ENCODE data around the gene ARPC5L. TPM values are rescaled to one million over a fixed set of nuclear protein-coding genes. Genes with fewer than 3 reads are reported as not detected.

Gene ARPC5L
- total and polyA plus RNA-seq, 4 donors, result 27.6 to 64.6 (median 47.7) TPM

DNA sequence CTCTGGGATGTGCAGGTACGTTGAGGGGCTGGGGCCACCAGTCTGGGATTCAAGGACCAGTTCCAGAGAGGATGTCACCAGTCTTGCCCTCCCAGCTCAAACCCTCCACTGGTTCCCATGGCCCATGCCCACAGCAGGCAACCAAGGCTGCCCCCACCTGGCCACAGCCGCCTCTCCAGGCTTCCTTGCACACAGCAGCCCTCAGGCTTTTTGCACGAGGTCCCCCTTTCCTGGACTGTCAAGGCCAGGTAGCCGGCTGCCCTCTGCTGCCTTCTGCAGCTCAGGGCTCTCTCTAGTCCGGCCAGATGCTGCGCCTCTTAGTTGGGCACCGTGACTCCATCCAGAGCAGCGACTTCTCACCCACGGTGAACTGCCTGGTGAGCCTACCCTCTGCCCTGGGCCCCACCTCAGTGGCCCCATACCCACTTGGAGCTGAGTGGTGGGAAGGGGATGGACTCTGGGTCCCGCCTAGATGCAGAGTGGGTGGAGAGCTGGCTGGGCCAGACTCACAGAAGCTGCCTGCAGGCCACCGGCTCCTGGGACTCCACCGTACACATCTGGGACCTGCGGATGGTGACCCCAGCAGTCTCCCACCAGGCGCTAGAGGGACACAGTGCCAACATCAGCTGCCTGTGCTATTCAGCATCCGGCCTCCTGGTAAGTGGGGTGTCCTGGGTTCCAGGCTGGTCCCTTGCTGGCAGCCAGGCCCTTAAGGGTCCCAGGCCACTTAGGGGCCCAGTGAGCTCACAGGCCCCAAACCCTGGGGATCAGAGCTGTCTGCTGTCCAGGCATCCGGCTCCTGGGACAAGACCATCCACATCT lies 5.8 kb upstream of the ARPC5L start:
- Histone ChIP-seq H3K36me3 (ENCODE audit: control insufficient read depth in 4 of 4, insufficient read depth in 4 of 4, low read length in 4 of 4) (peaks cover 17 to 44% (median 29%) of the 10 kb centered on the region in 4 donors), H3K9me3 (ENCODE audit: control insufficient read depth in 4 of 4, insufficient read depth in 3 of 4, low read length in 3 of 4) (no peaks in the 10 kb centered on the region), H3K4me3 (no peak overlapping the region), H3K27me3 (ENCODE audit: control insufficient read depth in 3 of 3, insufficient read depth in 3 of 3, low read length in 2 of 3) (no peaks in the 10 kb centered on the region), H3K9ac (ENCODE audit: insufficient read depth in 1 of 2, low read length in 2 of 2) (no peak overlapping the region), H3K4me1 (ENCODE audit: control insufficient read depth in 5 of 5, insufficient read depth in 5 of 5, low read length in 5 of 5) (peaks cover 8 to 22% (median 13%) of the 10 kb centered on the region in 5 donors), H3K27ac (ENCODE audit: low read depth in 1 of 2, low read length in 1 of 2) (no peak overlapping the region)
- DNase-seq (no peak), ATAC-seq (ENCODE audit: insufficient read depth, low FRiP score) (no peak)
- TF ChIP-seq, protein P1, sequence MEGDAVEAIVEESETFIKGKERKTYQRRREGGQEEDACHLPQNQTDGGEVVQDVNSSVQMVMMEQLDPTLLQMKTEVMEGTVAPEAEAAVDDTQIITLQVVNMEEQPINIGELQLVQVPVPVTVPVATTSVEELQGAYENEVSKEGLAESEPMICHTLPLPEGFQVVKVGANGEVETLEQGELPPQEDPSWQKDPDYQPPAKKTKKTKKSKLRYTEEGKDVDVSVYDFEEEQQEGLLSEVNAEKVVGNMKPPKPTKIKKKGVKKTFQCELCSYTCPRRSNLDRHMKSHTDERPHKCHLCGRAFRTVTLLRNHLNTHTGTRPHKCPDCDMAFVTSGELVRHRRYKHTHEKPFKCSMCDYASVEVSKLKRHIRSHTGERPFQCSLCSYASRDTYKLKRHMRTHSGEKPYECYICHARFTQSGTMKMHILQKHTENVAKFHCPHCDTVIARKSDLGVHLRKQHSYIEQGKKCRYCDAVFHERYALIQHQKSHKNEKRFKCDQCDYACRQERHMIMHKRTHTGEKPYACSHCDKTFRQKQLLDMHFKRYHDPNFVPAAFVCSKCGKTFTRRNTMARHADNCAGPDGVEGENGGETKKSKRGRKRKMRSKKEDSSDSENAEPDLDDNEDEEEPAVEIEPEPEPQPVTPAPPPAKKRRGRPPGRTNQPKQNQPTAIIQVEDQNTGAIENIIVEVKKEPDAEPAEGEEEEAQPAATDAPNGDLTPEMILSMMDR (IDR thresholded peaks at IDR 0.05; ENCODE audit: control extremely low read depth, extremely low read depth), result no peak
- 72 to 73% methylated on average over 16 of the region's 16 CpGs for WGBS, 2 donors

DNA sequence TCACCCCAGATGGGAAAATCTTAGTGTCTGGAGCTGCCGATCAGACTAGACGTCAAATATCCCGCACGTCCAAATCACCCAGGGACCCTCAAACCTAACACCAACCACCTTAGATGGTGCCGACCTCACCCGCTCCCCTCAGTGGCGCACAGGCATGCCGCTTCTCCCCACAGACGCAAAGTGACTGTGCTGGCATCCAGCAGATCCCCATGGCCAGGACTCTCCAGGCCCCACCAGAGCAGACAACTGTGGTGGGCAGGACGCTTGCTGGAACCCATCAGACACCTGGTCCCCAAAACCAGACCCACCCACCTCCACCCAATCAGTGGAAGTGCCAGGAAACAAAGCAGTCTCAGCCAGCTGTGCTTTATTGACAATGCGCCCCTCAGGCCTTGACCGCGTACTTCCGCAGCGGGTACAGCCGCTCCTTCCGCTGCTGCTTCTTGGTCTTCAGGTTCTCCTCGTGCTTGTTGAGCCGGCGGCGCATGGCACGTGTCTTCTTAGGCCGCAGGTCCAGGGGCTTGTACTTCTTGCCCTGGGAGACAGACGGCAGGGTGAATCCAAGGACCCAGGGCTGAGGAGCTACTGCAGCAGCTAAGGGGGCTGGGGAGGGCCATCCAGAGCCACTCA lies 4.3 kb upstream of the ARPC5L start:
- 90 to 91% methylated on average over 24 of the region's 24 CpGs for WGBS, 2 donors
- Histone ChIP-seq H3K36me3 (ENCODE audit: control insufficient read depth in 4 of 4, insufficient read depth in 4 of 4, low read length in 4 of 4) (peaks cover 17 to 44% (median 29%) of the 10 kb centered on the region in 4 donors), H3K4me3 (no peak overlapping the region), H3K27ac (ENCODE audit: low read depth in 1 of 2, low read length in 1 of 2) (no peak overlapping the region), H3K27me3 (ENCODE audit: control insufficient read depth in 3 of 3, insufficient read depth in 3 of 3, low read length in 2 of 3) (no peaks in the 10 kb centered on the region), H3K9me3 (ENCODE audit: control insufficient read depth in 4 of 4, insufficient read depth in 3 of 4, low read length in 3 of 4) (no peaks in the 10 kb centered on the region), H3K4me1 (ENCODE audit: control insufficient read depth in 5 of 5, insufficient read depth in 5 of 5, low read length in 5 of 5) (peaks cover 8 to 21% (median 13%) of the 10 kb centered on the region in 5 donors), H3K9ac (ENCODE audit: insufficient read depth in 1 of 2, low read length in 2 of 2) (no peak overlapping the region)
- DNase-seq, result no peak
- ATAC-seq (ENCODE audit: insufficient read depth, low FRiP score), result no peak
- TF ChIP-seq, protein P1 (IDR thresholded peaks at IDR 0.05; ENCODE audit: control extremely low read depth, extremely low read depth), result no peak

DNA sequence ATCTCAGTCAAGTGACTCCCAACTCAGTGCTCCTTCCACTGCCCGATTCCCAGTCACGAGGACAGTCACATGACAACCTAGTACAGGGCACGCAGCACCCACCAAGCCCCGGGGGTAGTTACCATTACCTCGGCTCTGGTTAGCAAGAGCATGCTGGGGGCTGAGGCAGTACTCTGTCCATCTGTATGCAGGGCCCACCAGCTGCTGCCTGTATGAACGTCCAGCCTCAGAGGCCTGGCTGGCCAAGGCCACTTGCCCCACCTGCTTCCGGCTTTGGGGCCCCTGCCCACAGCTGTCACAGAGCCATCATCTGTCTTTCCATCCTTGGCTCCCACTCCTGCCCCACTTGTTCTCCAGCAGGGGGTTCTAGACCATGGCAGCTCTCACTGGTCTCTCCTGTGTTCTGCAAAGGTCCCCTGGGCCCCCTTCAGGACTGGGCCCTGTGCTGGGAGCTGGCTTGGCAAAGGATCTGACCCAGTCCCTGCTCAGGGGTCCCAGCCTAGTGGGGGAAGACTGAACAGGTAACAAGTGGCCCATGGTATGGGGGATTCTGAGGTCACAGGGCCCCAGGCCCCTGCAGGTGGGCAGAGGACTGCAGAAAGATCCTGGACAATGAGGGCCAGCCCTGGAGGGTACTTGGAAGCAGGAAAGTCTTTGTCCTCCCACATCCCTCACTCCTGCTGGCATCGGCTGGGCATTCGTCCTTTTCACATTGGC lies 3.4 kb upstream of the ARPC5L start:
- Histone ChIP-seq H3K4me3 (no peak overlapping the region), H3K4me1 (ENCODE audit: control insufficient read depth in 5 of 5, insufficient read depth in 5 of 5, low read length in 5 of 5) (peaks cover 8 to 18% (median 13%) of the 10 kb centered on the region in 5 donors), H3K27ac (ENCODE audit: low read depth in 1 of 2, low read length in 1 of 2) (no peak overlapping the region), H3K9me3 (ENCODE audit: control insufficient read depth in 4 of 4, insufficient read depth in 3 of 4, low read length in 3 of 4) (no peaks in the 10 kb centered on the region), H3K36me3 (ENCODE audit: control insufficient read depth in 4 of 4, insufficient read depth in 4 of 4, low read length in 4 of 4) (peaks cover 17 to 44% (median 29%) of the 10 kb centered on the region in 4 donors), H3K9ac (ENCODE audit: insufficient read depth in 1 of 2, low read length in 2 of 2) (no peak overlapping the region), H3K27me3 (ENCODE audit: control insufficient read depth in 3 of 3, insufficient read depth in 3 of 3, low read length in 2 of 3) (no peaks in the 10 kb centered on the region)
- WGBS, 2 donors, result 82 to 86% methylated on average over 9 of the region's 9 CpGs
- DNase-seq, result no peak
- ATAC-seq (ENCODE audit: insufficient read depth, low FRiP score), result no peak
- TF ChIP-seq, protein P1 (IDR thresholded peaks at IDR 0.05; ENCODE audit: control extremely low read depth, extremely low read depth), result no peak
